Transverse colon (tissue), 4 donors: ENCODE results near the gene MLF2.

Experiments
- CTCF ChIP-seq, 5 experiments: fragments of 200-600 bp in 3 of 5; fragments of 450-650 bp in 2 of 5; sonication (generic) in 3 of 5; IDR thresholded peaks; 1 replicate in 2 of 5; 2 replicates in 3 of 5; pipeline ENCODE4 v1.5.1; 2016 to 2017; ENCODE audit warnings: antibody characterized with exemption in 5 of 5, inconsistent platforms in 3 of 5, mild to moderate bottlenecking in 2 of 5, moderate library complexity in 1 of 5
- EP300 ChIP-seq: sonication (generic); formaldehyde crosslinking; IDR thresholded peaks from one replicate; pipeline ENCODE4 v1.6.1; 2017; ENCODE audit warnings: antibody characterized with exemption, low read depth
- POLR2A ChIP-seq: fragments of 450-650 bp; IDR thresholded peaks from one replicate; pipeline ENCODE4 v1.6.1; 2016; ENCODE audit warnings: antibody characterized with exemption, mild to moderate bottlenecking, moderate library complexity
- POLR2AphosphoS5 ChIP-seq, 3 donors: sonication (generic); formaldehyde crosslinking; IDR thresholded peaks; one replicate each; pipeline ENCODE4 v1.6.1; 2016; ENCODE audit warnings: antibody characterized with exemption in 3 of 3

GRCh38 chr12:6795088-6795487, 42.1 kb upstream of the MLF2 start:
- TF ChIP-seq EP300 (no peak), POLR2AphosphoS5 (IDR thresholded peaks at IDR 0.05) (no peak), CTCF (IDR thresholded peaks at IDR 0.05) (no peak), POLR2A (no peak)
